Tibial artery (tissue), 4 donors: ENCODE measurements around the gene SDHAF1.
"Not testable (repeated sequence)": the region's sequence is repeated elsewhere in the genome, so short reads cannot be mapped to it uniquely, and the experiment has no call there.

Source experiments
- DNase-seq, 2 donors: peaks; one replicate each; pipeline ENCODE4 v3.0.0-alpha.2; 2019
- H3K27ac ChIP-seq, 2 donors: fragments of 200-600 bp; sonication (generic) in 1 of 2; 1 replicate in 1 of 2; 2 replicates in 1 of 2; pipeline ENCODE4 v1.5.1; 2018 to 2019; ENCODE audit warnings: mild to moderate bottlenecking in 1 of 2
- H3K27me3 ChIP-seq, 2 donors: fragments of 200-600 bp; sonication (generic) in 1 of 2; one replicate each; pipeline versions ENCODE4 v1.5.1 to v1.6.0; 2016 to 2019
- H3K36me3 ChIP-seq, 3 donors: fragments of 200-600 bp; sonication (generic) in 2 of 3; one replicate each; pipeline ENCODE4 v1.5.1; 2016 to 2019; ENCODE audit warnings: mild to moderate bottlenecking in 2 of 3
- H3K4me1 ChIP-seq, 4 donors: fragments of 200-600 bp; sonication (generic) in 2 of 4; 1 replicate in 3 of 4; 2 replicates in 1 of 4; pipeline ENCODE4 v1.5.1; 2016 to 2019
- H3K4me3 ChIP-seq, 2 donors: fragments of 200-600 bp; sonication (generic) in 1 of 2; 1 replicate in 1 of 2; 2 replicates in 1 of 2; pipeline ENCODE4 v1.5.1; 2018 to 2019; ENCODE audit warnings: mild to moderate bottlenecking in 2 of 2
- H3K9me3 ChIP-seq, 3 donors: fragments of 200-600 bp; sonication (generic) in 1 of 3; one replicate each; pipeline ENCODE4 v1.5.1; 2016 to 2019
- CTCF ChIP-seq, 2 experiments: fragments of 200-600 bp in 1 of 2; fragments of 450-650 bp in 1 of 2; IDR thresholded peaks; one replicate each; pipeline ENCODE4 v1.5.1; 2017 to 2019; ENCODE audit warnings: antibody characterized with exemption in 2 of 2, mild to moderate bottlenecking in 1 of 2, moderate library complexity in 1 of 2
- intact Hi-C: fragments of 100-400 bp; cut with DNase I; formaldehyde crosslinking; loops from one replicate; pipeline ENCODE4 v1.15.0; 2023; ENCODE audit warnings: low total_unique reads

The SDHAF1 gene

GRCh38 chr19:35995048-35995993, at the start of gene SDHAF1:
TSS of gene SDHAF1 (plus strand) at chr19:35995188. CDS start at chr19:35995275, 87 bp downstream.
- intact Hi-C loops = loop anchor here (2.0 to 10.0 kb wide), 3 partner anchors 59 to 159 kb away; partner anchors contain the start of genes COX7A1, TBCB, THAP8 and WDR62
- H3K4me3 ChIP-seq = peak within 1 kb of the TSS; percentile 78 to 91
- TF ChIP-seq CTCF (IDR thresholded peaks at IDR 0.05) = no peak
- peak; percentile 96 to 98 for DNase-seq
- peaks cover 0 to 46% (median 35%) of the 10 kb centered on the region in 4 donors for H3K4me1 ChIP-seq
- H3K36me3 ChIP-seq = peaks cover 4 to 15% (median 6%) of the 10 kb centered on the region in 3 donors
- H3K27ac ChIP-seq = peak within 1 kb of the TSS; percentile 84
- no peaks in the 10 kb centered on the region for H3K27me3 ChIP-seq
- H3K9me3 ChIP-seq = no peaks in the 10 kb centered on the region

GRCh38 chr19:35946203-35946602, 48.8 kb upstream of the SDHAF1 start:
- peaks cover 6 to 53% (median 25%) of the 10 kb centered on the region in 3 donors for H3K36me3 ChIP-seq
- no peak overlapping the region for H3K4me3 ChIP-seq
- H3K9me3 ChIP-seq = no peaks in the 10 kb centered on the region
- intact Hi-C loops = no loop called here
- no peak for TF ChIP-seq CTCF (IDR thresholded peaks at IDR 0.05)
- H3K27me3 ChIP-seq = no peaks in the 10 kb centered on the region
- H3K27ac ChIP-seq = no peak overlapping the region
- DNase-seq = no peak
- no peaks in the 10 kb centered on the region for H3K4me1 ChIP-seq

- Histone ChIP-seq H3K9me3 (no peaks in the 10 kb centered on the region), H3K4me1 (no peaks in the 10 kb centered on the region), H3K36me3 (peaks cover 6 to 24% (median 11%) of the 10 kb centered on the region in 3 donors), H3K4me3 (no peak overlapping the region), H3K27ac (no peak overlapping the region), H3K27me3 (no peaks in the 10 kb centered on the region)
- intact Hi-C loops = no loop called here
- no peak for DNase-seq
- TF ChIP-seq CTCF (IDR thresholded peaks at IDR 0.05) = no peak
Observed at GRCh38 chr19:35949131-35949530, 45.9 kb upstream of the SDHAF1 start.

- Histone ChIP-seq H3K36me3 (no peaks in the 10 kb centered on the region), H3K9me3 (no peaks in the 10 kb centered on the region), H3K27ac (no peak overlapping the region), H3K4me3 (no peak overlapping the region), H3K4me1 (peaks cover 0 to 13% (median 11%) of the 10 kb centered on the region in 4 donors), H3K27me3 (peaks cover 0 to 36% of the 10 kb centered on the region in 2 donors)
- no peak for DNase-seq
- intact Hi-C loops = no loop called here
- TF ChIP-seq CTCF (IDR thresholded peaks at IDR 0.05) = no peak
Observed at GRCh38 chr19:35955881-35956634, 38.9 kb upstream of the SDHAF1 start.

GRCh38 chr19:35957411-35957810, 37.6 kb upstream of the SDHAF1 start:
- peaks cover 0 to 45% of the 10 kb centered on the region in 2 donors for H3K27me3 ChIP-seq

More at GRCh38 chr19:35957411-35957810, 37.6 kb upstream of the SDHAF1 start:
- H3K4me3 ChIP-seq, intact Hi-C loops, H3K36me3 ChIP-seq, H3K27ac ChIP-seq, H3K9me3 ChIP-seq, DNase-seq: not testable (repeated sequence)
- H3K4me1 ChIP-seq = peaks cover 0 to 13% (median 11%) of the 10 kb centered on the region in 4 donors
